HG03175 (cell line): ENCODE data around the gene OBSCN.

Experiments used
- ATAC-seq: cut with Tn5 transposase; IDR thresholded peaks from one replicate; pipeline ENCODE4 v1.9.1; 2021; ENCODE audit warnings: mild to moderate bottlenecking, moderate library complexity; ENCODE audit not compliant: unreplicated experiment

OBSCN gene, protein sequence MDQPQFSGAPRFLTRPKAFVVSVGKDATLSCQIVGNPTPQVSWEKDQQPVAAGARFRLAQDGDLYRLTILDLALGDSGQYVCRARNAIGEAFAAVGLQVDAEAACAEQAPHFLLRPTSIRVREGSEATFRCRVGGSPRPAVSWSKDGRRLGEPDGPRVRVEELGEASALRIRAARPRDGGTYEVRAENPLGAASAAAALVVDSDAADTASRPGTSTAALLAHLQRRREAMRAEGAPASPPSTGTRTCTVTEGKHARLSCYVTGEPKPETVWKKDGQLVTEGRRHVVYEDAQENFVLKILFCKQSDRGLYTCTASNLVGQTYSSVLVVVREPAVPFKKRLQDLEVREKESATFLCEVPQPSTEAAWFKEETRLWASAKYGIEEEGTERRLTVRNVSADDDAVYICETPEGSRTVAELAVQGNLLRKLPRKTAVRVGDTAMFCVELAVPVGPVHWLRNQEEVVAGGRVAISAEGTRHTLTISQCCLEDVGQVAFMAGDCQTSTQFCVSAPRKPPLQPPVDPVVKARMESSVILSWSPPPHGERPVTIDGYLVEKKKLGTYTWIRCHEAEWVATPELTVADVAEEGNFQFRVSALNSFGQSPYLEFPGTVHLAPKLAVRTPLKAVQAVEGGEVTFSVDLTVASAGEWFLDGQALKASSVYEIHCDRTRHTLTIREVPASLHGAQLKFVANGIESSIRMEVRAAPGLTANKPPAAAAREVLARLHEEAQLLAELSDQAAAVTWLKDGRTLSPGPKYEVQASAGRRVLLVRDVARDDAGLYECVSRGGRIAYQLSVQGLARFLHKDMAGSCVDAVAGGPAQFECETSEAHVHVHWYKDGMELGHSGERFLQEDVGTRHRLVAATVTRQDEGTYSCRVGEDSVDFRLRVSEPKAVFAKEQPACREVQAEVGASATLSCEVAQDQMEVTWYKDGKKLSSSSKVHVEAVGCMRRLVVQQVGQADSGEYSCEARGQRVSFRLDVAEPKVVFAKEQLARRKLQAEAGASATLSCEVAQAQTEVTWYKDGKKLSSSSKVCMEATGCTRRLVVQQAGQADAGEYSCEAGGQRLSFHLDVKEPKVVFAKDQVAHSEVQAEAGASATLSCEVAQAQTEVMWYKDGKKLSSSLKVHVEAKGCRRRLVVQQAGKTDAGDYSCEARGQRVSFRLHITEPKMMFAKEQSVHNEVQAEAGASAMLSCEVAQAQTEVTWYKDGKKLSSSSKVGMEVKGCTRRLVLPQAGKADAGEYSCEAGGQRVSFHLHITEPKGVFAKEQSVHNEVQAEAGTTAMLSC (N-terminal part only)

DNA sequence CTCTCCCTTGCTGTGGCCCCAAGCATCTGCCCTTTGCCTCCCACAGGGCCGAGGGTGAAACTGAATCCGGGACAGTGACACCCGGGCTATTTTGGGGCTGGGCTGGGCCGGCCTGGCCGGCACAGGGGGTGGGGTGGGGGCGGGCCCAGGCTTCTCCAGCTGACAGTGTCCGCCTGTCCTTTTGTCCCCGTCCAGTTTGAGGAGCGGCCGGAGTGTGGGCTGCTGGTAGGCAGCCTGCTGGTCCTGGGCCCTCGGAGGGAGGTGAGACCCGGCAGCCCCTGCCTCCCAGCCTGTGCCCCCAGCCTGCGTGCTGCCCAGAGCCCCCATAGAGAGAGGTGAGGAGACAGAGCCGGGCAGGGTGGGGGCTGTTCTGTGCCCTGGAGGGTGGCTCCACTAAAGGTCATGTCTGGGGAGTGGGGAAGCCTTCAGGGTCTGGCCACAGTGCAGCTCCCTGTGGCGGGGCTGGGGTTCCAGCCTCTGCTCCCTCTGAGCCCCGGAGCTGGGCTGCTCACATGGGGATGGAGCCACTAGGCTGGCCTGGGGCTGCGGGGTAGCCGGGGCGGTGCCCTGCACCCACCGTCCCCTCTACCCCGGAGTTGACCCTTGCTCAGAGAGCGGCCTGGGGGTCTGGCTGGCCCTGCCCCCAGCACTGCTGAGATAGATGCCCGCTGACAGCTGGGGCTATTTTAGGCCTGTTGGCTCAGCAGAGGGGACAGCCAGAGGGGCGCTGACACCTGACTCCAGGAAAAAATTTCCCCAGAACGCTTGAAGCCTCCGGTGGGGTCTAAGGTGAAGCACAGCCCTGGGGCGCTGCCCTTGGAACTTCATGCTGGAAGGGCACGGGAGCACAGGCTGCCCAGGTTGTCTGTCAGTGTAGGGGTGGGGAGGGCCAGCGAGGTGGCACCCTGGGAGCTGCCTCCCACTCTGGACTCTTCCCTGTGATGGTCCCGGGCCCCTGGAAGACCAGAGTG, at the start of gene OBSCN:
Gene OBSCN, plus strand, starts transcription at position 194 of the 971 bp plus-strand sequence. CDS start 3,740 bp downstream, outside the sequence.
- no peak for ATAC-seq

- no peak for ATAC-seq
Measured at GRCh38 chr1:228158151-228159007, 49.5 kb upstream of the OBSCN start.

DNA sequence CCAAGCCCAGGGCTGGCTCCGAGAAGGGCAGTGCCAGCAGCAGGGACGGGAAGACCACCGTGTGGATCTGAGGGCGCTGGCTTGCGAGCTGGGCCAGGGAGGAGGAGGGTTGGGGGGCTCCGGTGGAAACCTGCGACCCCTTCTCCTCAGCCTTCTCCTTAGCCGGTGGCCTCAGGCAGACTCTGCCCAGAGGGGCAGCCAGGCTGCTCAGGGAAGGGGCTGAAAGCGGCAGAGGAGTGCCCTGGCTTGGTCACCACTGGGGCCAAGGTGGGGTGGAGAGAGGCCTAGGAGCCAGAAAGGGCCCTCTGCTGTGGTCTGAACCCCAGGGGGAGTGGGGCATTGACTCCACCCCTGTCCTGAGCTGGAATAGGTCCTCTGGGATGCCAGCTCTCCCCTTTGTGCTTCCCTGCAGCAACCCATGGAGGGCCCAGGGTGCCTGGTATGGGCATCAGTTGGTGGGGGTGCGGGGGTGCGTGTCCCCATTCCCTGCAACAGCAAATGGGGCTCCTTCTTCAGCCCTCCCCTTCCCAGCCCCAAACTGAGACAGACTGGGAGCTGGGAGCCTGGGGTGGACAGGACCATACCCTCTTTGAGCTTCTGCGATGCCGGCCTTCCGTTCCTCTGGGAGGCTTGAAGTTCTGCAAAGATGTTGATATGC, 48.7 kb upstream of the OBSCN start:
- no peak for ATAC-seq

DNA sequence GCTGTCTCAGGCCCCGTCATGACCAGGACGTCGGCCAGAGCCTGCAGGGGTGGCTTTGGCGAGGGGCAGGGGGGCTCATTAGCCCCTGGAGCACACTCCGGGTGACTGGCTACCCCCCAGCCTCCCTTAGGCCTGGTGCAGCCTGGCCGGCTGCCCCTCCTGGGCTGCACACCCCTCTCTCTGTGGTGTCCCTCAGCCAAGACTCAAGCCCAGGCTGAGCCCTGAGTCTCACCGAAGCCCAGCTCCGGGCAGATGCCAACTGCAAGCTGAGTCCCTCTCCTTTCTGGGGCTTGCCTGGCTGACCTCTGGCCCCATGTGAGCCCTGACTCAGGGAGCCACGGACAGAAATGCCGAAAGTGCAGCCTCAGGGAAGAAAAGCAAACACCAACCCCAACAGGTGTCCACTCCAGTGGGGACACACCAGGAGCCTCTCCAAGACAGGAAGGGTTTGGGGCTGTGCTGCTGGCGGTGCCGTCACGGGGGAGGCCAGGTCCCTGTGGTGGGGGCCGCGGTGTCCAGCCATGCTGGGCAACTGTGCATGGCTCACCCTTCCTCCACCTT, 47.6 kb upstream of the OBSCN start:
- ATAC-seq: no peak

- ATAC-seq: no peak
Measured at GRCh38 chr1:228161362-228161761, 46.5 kb upstream of the OBSCN start.

DNA sequence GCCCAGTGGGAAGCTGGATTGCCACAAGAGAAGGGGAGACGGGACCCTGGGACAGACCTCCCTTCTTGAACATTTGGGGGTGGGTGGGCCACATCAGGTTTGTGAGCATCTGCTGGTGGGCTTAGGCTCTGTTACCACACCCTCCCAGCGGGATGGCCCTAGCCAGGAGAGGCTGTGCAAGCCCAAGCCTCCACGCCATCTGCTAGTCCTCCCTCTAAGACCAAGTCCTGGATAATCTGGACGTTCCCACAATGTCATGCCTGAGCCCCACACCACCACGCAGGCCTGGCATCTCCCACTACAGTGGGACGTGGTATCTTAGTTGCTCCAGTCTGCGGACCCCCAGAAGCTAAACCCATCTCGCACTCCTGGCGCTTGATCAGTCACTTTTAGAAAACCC, 46.0 kb upstream of the OBSCN start:
- no peak for ATAC-seq

DNA sequence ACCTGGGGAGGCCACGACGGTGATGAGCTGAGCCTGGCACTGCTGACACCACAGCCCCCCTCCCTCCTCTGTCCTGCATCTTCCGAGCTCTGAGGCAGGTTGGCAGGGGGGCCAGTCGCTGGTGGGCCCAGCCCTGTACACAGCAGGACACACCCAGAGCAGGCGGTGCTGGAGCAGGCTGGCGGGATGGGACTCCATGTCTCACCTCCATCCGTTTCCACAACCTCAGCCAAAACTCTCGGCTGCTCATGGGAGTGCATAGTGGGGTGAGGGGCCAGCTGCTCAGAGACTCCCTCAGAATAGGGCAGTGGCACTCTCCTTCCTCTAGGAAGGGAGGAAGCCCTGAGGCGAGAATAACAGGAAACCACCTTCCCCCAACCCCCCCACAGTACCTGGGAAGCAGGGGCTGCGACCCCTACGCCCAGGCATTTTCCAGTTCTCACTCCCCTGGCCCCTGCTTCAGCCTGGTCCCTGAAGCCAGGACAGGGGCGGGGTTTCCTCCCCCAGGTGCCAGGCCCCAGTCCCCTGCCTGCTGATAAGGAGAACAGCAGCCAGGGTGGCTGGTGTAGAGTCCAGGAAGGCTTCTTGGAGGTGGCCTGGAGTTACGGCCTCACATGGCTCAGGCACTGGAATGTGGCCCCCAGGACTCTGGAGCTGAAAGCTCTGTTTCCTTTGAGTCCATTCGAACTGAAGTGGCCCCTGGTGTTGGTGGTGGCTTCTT, 45.4 kb upstream of the OBSCN start:
- ATAC-seq: no peak

DNA sequence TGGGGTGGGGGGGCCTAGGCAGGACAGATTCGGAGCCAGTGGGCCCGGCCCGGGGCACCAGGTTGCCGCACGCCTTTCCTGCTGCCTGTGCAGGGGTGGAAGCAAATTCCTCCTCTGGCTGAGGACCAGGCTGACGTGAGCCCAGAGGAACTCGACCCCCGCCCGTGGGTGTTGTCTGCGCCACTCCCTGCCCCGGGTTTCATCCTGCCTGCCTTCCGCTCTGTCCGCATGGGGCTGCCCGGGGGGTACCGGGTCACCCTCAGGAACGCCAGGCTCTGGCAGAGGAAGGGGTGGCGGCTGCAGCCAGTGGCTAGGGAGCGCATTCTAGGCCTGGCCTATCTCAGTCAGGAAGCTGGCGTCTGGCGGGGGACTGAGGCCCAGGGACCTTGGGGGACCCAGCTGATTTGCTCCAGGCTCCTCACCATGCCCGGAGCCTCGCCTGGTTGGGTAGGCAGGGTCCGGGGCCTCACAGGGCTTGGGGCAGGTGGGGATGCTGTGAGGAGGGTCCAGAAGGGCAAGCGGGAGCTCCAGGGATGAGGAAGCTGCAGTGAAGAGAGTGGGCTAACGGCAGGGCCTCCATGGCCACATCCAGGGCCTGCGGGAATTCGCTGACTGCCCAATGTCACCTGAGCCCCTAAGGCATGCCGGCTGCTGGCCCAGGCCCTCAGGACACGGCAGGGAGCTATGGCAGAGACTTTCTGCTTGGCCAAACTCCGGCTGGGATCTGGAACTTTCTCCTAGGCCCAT, 44.7 kb upstream of the OBSCN start:
- ATAC-seq: no peak

DNA sequence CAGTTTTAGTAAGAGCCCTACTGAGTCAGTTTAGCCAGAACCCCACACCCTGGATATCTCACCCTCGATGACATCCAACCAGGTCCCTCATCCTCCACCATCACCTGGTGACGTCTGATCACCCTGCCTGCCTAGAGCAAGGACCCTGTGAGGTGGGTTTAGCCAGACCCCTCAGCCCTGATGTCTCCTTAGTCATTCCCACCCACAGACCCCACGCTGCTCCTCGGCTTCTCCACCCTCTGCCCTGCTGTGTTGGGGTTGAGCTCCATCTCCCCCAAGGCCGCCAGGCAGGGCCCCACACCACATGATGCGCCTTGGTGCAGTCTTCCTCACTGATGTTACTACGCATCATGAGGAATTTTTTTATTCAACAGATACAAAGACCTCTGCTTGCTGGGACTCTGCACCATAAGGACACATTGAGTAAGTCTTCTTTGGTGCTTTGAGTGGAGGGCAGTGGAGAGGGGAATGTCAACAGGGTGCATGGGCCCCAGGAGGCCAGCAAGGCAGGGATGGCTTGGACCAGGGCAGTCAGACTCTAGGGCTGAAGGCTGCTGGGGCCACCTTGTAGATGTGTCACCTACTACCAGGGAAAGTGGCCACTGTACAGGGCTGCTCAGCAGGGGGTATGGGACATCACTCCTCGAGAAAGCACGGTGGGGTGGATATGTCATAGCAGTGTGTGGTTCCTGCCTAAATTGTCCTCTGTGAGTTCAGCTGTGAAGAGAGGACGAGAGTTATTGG, 43.9 kb upstream of the OBSCN start:
- no peak for ATAC-seq

- no peak for ATAC-seq
Measured at GRCh38 chr1:228164561-228165371, 43.1 kb upstream of the OBSCN start.

DNA sequence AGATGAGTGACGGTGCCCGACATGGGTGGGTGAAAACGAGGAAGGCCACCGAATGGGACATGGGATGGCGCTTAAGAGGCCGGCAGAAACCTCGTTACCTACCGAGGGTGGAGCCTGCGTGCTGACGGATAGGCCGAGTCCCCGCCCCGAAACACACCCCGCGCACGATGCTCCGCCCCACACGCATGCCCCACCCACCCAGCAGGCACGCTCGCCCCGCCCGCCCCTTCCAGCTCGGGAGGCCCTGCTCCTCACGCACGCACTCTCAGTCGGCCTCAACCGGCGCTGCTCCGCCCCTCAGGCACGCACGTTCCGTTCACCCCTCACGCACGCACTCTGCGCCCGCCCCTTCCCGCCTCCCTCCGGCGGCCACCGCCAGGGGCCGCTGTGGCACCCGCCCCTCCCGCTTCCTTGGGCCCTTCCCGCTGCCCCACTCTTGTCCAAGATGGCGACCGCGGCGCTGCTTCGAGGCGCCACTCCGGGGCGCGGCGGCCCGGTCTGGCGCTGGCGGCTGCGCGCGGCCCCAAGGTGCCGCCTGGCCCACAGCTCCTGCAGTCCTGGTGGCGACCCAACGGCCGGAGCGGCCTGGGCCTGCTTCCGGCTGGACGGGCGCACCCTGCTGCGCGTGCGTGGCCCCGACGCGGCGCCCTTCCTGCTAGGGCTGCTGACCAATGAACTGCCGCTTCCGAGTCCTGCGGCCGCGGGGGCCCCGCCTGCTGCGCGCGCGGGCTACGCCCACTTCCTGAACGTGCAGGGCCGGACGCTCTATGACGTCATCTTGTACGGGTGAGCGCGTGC, 42.3 kb upstream of the OBSCN start, which contains the start of gene IBA57:
Gene IBA57, plus strand, starts transcription at position 433 of the 798 bp plus-strand sequence. Its CDS starts 13 bp downstream, at position 446.
- ATAC-seq: peak; percentile 81

GRCh38 chr1:228166170-228166936, 41.5 kb upstream of the OBSCN start:
- ATAC-seq: peak; percentile 15

GRCh38 chr1:228168563-228169270, 39.1 kb upstream of the OBSCN start:
- no peak for ATAC-seq
